Measurements from ENCODE around the gene DPP3. TPM values are rescaled to one million over a fixed set of nuclear protein-coding genes. Genes with fewer than 3 reads are reported as not detected.

Gene DPP3
- total RNA-seq, 1 experiment from 2014 or later = 55.6 TPM

- Histone ChIP-seq H3K27me3 (ENCODE audit: insufficient read depth, low read length) (no peaks in the 10 kb centered on the region), H4K20me1 (ENCODE audit: insufficient read depth) (no peaks in the 10 kb centered on the region), H3K36me3 (ENCODE audit: control insufficient read depth in 1 of 2, insufficient read depth in 2 of 2, low read length in 2 of 2) (no peaks in the 10 kb centered on the region), H3K4me2 (ENCODE audit: low read length) (no peak overlapping the region), H3K27ac (ENCODE audit: low read depth, low read length) (no peak overlapping the region), H3K4me1 (ENCODE audit: control insufficient read depth in 1 of 2, insufficient read depth in 2 of 2, low read length in 2 of 2) (peaks cover 0 to 5% of the 10 kb centered on the region in 2 experiments; a peak in 1 of 4 replicates), H3K9ac (ENCODE audit: low read length) (no peak overlapping the region), H3K4me3 (replicated peaks in 1 of 2; ENCODE audit: low read depth in 1 of 2, low read length in 2 of 2) (no peak overlapping the region), H3K79me2 (ENCODE audit: insufficient read depth, low read length) (no peaks in the 10 kb centered on the region), H2AFZ (ENCODE audit: low read depth, low read length, poor library complexity, severe bottlenecking) (no peak overlapping the region), H3K9me2 (ENCODE audit: insufficient read depth) (no peaks in the 10 kb centered on the region), H3K9me3 (ENCODE audit: control insufficient read depth in 1 of 2, insufficient read depth in 1 of 2, low read depth in 1 of 2, low read length in 2 of 2) (no peaks in the 10 kb centered on the region)
- no peak for ATAC-seq
- no TSS peak for BruUV-seq (replicated peaks)
- TF ChIP-seq RAD21 (IDR thresholded peaks at IDR 0.05; ENCODE audit: low read depth) = no peak
- TF ChIP-seq SIN3A (IDR thresholded peaks at IDR 0.05; ENCODE audit: low read depth) = no peak
- no peak for TF ChIP-seq ELF1 (IDR thresholded peaks at IDR 0.05; ENCODE audit: borderline replicate concordance, low read depth)
- TF ChIP-seq JUND (IDR thresholded peaks at IDR 0.05) = no peak
- TF ChIP-seq ZNF274 (IDR thresholded peaks at IDR 0.05; ENCODE audit: low read depth, low read length) = no peak
- no peak for TF ChIP-seq SRF (IDR thresholded peaks at IDR 0.05; ENCODE audit: low read depth)
- no peak for TF ChIP-seq TCF7L2 (IDR thresholded peaks at IDR 0.05; ENCODE audit: borderline replicate concordance, extremely low read depth, insufficient read depth, insufficient read length)
- no peak for TF ChIP-seq EZH2 (IDR thresholded peaks at IDR 0.05)
- TF ChIP-seq CTCF (IDR thresholded peaks at IDR 0.05 in 2 of 3, conservative IDR thresholded peaks at IDR 0.05 in 1 of 3; ENCODE audit: borderline replicate concordance in 1 of 3, insufficient read depth in 1 of 3, low read depth in 2 of 3, low read length in 2 of 3) = no peak
- no peak for TF ChIP-seq CBX3 (IDR thresholded peaks at IDR 0.05; ENCODE audit: low read depth)
- intact Hi-C loops (cut with micrococcal nuclease) = no loop called here
- ChIA-PET CTCF (interaction anchor here (1.7 kb wide), 1 partner anchor 10 kb away, joined by 4 read pairs; the partner anchor contains the start of gene MRPL11), RAD21 (ENCODE audit: low non-redundant PET in 1 of 2, low total read pairs in 2 of 2, uncharacterized antibody in 2 of 2, unreplicated experiment in 2 of 2) (no interaction called here), POLR2A (no interaction called here)
- no peak for DNase-seq (ENCODE audit: low read depth, low spot score)
Measured at GRCh38 chr11:66448523-66448922, 31.7 kb upstream of the DPP3 start.
